ENCODE data around the gene FBXW5. TPM values are rescaled to one million over a fixed set of nuclear protein-coding genes. Genes with fewer than 3 reads are reported as not detected.

Gene FBXW5
- total RNA-seq, 1 experiment from 2014 or later, result 62.2 TPM

GRCh38 chr9:136915632-136916329, 28.8 kb downstream of the FBXW5 start:
- H2BK5ac ChIP-seq (ENCODE audit: insufficient read length, low read length), result no peak overlapping the region
- WGBS (ENCODE audit: extremely low coverage, insufficient read length, low lambda C conversion rate), result no CpG with 5 or more reads among the region's 21 CpGs
- H4K20me1 ChIP-seq (ENCODE audit: control insufficient read depth, insufficient read depth, insufficient read length), result no peaks in the 10 kb centered on the region
- no peak overlapping the region for H3K4me2 ChIP-seq (ENCODE audit: insufficient read depth, insufficient read length, low read length)
- H3K14ac ChIP-seq (ENCODE audit: insufficient read depth, low read length), result no peak overlapping the region
- H3K4me1 ChIP-seq (ENCODE audit: insufficient read depth, low read length), result no peaks in the 10 kb centered on the region
- Mint-ChIP-seq H3K9me3 (no peaks in the 10 kb centered on the region), H3K27ac (peak overlapping the region in 1 of 3 experiments; percentile 24; a peak in 2 of 7 replicates), H3K27me3 (ENCODE audit: low read depth) (no peaks in the 10 kb centered on the region), H3K36me3 (ENCODE audit: insufficient read depth in 1 of 3, low read depth in 3 of 3) (peaks cover 35 to 61% (median 54%) of the 10 kb centered on the region in 3 experiments; a peak in 6 of 7 replicates), H3K4me1 (no peaks in the 10 kb centered on the region), H3K4me3 (no peak overlapping the region)
- no peak overlapping the region for H2BK120ac ChIP-seq (ENCODE audit: low read depth, low read length, poor library complexity, severe bottlenecking)
- no peaks in the 10 kb centered on the region for H3K9me3 ChIP-seq (ENCODE audit: control insufficient read depth, low read depth, low read length)
- no peak for DNase-seq
- TF ChIP-seq, protein P1, sequence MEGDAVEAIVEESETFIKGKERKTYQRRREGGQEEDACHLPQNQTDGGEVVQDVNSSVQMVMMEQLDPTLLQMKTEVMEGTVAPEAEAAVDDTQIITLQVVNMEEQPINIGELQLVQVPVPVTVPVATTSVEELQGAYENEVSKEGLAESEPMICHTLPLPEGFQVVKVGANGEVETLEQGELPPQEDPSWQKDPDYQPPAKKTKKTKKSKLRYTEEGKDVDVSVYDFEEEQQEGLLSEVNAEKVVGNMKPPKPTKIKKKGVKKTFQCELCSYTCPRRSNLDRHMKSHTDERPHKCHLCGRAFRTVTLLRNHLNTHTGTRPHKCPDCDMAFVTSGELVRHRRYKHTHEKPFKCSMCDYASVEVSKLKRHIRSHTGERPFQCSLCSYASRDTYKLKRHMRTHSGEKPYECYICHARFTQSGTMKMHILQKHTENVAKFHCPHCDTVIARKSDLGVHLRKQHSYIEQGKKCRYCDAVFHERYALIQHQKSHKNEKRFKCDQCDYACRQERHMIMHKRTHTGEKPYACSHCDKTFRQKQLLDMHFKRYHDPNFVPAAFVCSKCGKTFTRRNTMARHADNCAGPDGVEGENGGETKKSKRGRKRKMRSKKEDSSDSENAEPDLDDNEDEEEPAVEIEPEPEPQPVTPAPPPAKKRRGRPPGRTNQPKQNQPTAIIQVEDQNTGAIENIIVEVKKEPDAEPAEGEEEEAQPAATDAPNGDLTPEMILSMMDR (conservative IDR thresholded peaks at IDR 0.05), result no peak
- no peak overlapping the region for H3K23ac ChIP-seq (ENCODE audit: insufficient read length, low read depth, low read length)
- H2BK20ac ChIP-seq (ENCODE audit: low read depth, low read length, poor library complexity, severe bottlenecking), result no peak overlapping the region
- H3K79me2 ChIP-seq (ENCODE audit: insufficient read depth, low read length), result no peaks in the 10 kb centered on the region
- no peak overlapping the region for H3K56ac ChIP-seq (ENCODE audit: insufficient read length, low read depth, low read length)
- no peak overlapping the region for H3K27ac ChIP-seq (ENCODE audit: insufficient read length, low read depth, low read length)
- no peak overlapping the region for H2AFZ ChIP-seq (ENCODE audit: low read length)
- H3K79me1 ChIP-seq (ENCODE audit: insufficient read depth, low read depth, low read length, poor library complexity, severe bottlenecking), result peaks cover 3% of the 10 kb centered on the region
- H3K4ac ChIP-seq (ENCODE audit: low read depth, low read length), result no peak overlapping the region
- H3T11ph ChIP-seq (ENCODE audit: low read length), result no peak overlapping the region
- H3K9ac ChIP-seq (ENCODE audit: extremely low read depth, insufficient read length, low read length), result no peak overlapping the region
- H3K23me2 ChIP-seq (ENCODE audit: insufficient read length, low read depth, low read length, poor library complexity, severe bottlenecking), result no peaks in the 10 kb centered on the region
- no peak overlapping the region for H2BK12ac ChIP-seq (ENCODE audit: insufficient read length, low read depth, low read length)
- H4K5ac ChIP-seq (ENCODE audit: insufficient read length, low read depth, low read length), result no peak overlapping the region
- no peak overlapping the region for H4K91ac ChIP-seq (ENCODE audit: insufficient read length, low read depth, low read length)
- no peaks in the 10 kb centered on the region for H3K27me3 ChIP-seq (ENCODE audit: insufficient read depth, low read length)
- H3K18ac ChIP-seq (ENCODE audit: insufficient read length, low read depth, low read length), result no peak overlapping the region
- H4K8ac ChIP-seq (replicated peaks; ENCODE audit: insufficient read length, low read depth, low read length), result no peak overlapping the region
- H2BK15ac ChIP-seq (ENCODE audit: low read depth, low read length), result no peak overlapping the region
- H2AK5ac ChIP-seq (ENCODE audit: insufficient read length, low read length), result no peak overlapping the region
